Thyroid gland (tissue), 4 donors: ENCODE measurements around the gene OTULIN. TPM values are rescaled to one million over a fixed set of nuclear protein-coding genes. Genes with fewer than 3 reads are reported as not detected.

Experiments used
- DNase-seq, 2 donors: peaks; one replicate each; pipeline ENCODE4 v3.0.0-alpha.2; 2019
- H3K27ac ChIP-seq, 3 donors: fragments of 200-600 bp; sonication (generic); 1 replicate in 2 of 3; 2 replicates in 1 of 3; pipeline ENCODE4 v1.5.1; 2016 to 2019; ENCODE audit warnings: mild to moderate bottlenecking in 1 of 3, moderate library complexity in 1 of 3
- H3K27me3 ChIP-seq: fragments of 200-600 bp; sonication (generic); one replicate; pipeline ENCODE4 v1.5.1; 2019
- H3K36me3 ChIP-seq, 2 donors: fragments of 200-600 bp; sonication (generic); one replicate each; pipeline ENCODE4 v1.5.1; 2016 to 2019
- H3K4me1 ChIP-seq, 2 donors: fragments of 200-600 bp; sonication (generic); one replicate each; pipeline ENCODE4 v1.5.1; 2017 to 2019
- H3K4me3 ChIP-seq, 3 donors: fragments of 200-600 bp; sonication (generic); replicated peaks in 1 of 3; 1 replicate in 2 of 3; 2 replicates in 1 of 3; pipeline ENCODE4 v1.5.1; 2016; ENCODE audit warnings: mild to moderate bottlenecking in 1 of 3
- H3K9me3 ChIP-seq: fragments of 200-600 bp; sonication (generic); one replicate; pipeline ENCODE4 v1.5.1; 2017
- POLR2A ChIP-seq, 2 donors: fragments of 450-650 bp; IDR thresholded peaks; one replicate each; pipeline ENCODE4 v1.6.1; 2017; ENCODE audit warnings: antibody characterized with exemption in 2 of 2, mild to moderate bottlenecking in 2 of 2, moderate library complexity in 1 of 2
- WGBS, 2 donors: methylation state at CpG; one replicate each; pipeline ENCODE4 v1.1.5; 2017; 5-methylcytosine and 5-hydroxymethylcytosine counted together
- intact Hi-C: fragments of 100-400 bp; cut with DNase I; formaldehyde crosslinking; loops from one replicate; pipeline ENCODE4 v1.15.1; 2023
- total RNA-seq, 4 donors: library from RNA; depleted of rRNA; stranded (reverse); fragments of >200 nt; gene quantifications; one replicate each; pipeline ENCODE4 v1.2.3, GENCODE V29; 2016
- TF ChIP-seq, protein P1 (sequence below), 6 experiments: fragments of 200-600 bp in 3 of 6; fragments of 450-650 bp in 3 of 6; sonication (generic) in 3 of 6; IDR thresholded peaks; one replicate each; pipeline ENCODE4 v1.5.1; 2016 to 2019; ENCODE audit warnings: antibody characterized with exemption in 6 of 6, mild to moderate bottlenecking in 2 of 6, inconsistent platforms in 1 of 6, moderate library complexity in 1 of 6

The OTULIN gene
- total RNA-seq, 4 donors from 2014 or later = 18.0 to 42.7 (median 30.7) TPM

- no peak for TF ChIP-seq POLR2A (IDR thresholded peaks at IDR 0.05)
- TF ChIP-seq, protein P1, sequence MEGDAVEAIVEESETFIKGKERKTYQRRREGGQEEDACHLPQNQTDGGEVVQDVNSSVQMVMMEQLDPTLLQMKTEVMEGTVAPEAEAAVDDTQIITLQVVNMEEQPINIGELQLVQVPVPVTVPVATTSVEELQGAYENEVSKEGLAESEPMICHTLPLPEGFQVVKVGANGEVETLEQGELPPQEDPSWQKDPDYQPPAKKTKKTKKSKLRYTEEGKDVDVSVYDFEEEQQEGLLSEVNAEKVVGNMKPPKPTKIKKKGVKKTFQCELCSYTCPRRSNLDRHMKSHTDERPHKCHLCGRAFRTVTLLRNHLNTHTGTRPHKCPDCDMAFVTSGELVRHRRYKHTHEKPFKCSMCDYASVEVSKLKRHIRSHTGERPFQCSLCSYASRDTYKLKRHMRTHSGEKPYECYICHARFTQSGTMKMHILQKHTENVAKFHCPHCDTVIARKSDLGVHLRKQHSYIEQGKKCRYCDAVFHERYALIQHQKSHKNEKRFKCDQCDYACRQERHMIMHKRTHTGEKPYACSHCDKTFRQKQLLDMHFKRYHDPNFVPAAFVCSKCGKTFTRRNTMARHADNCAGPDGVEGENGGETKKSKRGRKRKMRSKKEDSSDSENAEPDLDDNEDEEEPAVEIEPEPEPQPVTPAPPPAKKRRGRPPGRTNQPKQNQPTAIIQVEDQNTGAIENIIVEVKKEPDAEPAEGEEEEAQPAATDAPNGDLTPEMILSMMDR (IDR thresholded peaks at IDR 0.05) = no peak
- Histone ChIP-seq H3K36me3 (peaks cover 33 to 41% of the 10 kb centered on the region in 2 donors), H3K4me3 (no peak overlapping the region), H3K27ac (no peak overlapping the region), H3K27me3 (no peaks in the 10 kb centered on the region), H3K9me3 (no peaks in the 10 kb centered on the region), H3K4me1 (peaks cover 13 to 19% of the 10 kb centered on the region in 2 donors)
- 86 to 96% methylated on average over 5 of the region's 5 CpGs for WGBS, 2 donors
- intact Hi-C loops = no loop called here
- no peak for DNase-seq
Measured at GRCh38 chr5:14693070-14693469, 28.6 kb downstream of the OTULIN start.

- intact Hi-C loops = no loop called here
- H3K4me3 ChIP-seq = no peak overlapping the region
- no peak overlapping the region for H3K27ac ChIP-seq
- peaks cover 25 to 30% of the 10 kb centered on the region in 2 donors for H3K4me1 ChIP-seq
- H3K27me3 ChIP-seq = no peaks in the 10 kb centered on the region
- no peak for DNase-seq
- 93 to 94% methylated on average over 2 of the region's 2 CpGs for WGBS, 2 donors
- H3K36me3 ChIP-seq = peaks cover 21 to 22% of the 10 kb centered on the region in 2 donors
- TF ChIP-seq, protein P1 (IDR thresholded peaks at IDR 0.05) = no peak
- no peak for TF ChIP-seq POLR2A (IDR thresholded peaks at IDR 0.05)
- H3K9me3 ChIP-seq = no peaks in the 10 kb centered on the region
Measured at GRCh38 chr5:14695152-14695551, 30.6 kb downstream of the OTULIN start.

DNA sequence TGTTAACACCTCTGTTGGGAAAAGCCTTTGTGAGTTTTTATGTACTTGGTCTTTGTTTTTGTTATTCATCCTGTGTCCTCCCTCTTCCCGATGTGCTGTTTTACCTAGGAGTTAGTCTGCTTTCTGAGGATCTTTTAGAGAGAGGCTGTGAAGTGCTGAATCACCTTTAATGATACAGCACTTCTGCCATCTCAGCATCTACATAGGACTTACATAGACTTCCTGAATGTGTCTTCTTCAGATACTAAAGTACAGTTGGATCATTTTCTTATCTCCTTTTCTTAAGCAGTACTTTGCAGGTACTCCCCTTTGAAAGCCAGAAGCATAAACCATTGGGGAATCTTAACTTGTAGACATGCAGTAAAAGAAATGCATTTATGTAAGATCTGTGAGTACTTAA, 31.5 kb downstream of the OTULIN start:
- no peak for DNase-seq
- WGBS, 2 donors = 32 to 38% methylated on average over 1 of the region's 1 CpG
- Histone ChIP-seq H3K9me3 (no peaks in the 10 kb centered on the region), H3K4me3 (no peak overlapping the region), H3K36me3 (peaks cover 13 to 14% of the 10 kb centered on the region in 2 donors), H3K27me3 (no peaks in the 10 kb centered on the region), H3K27ac (no peak overlapping the region), H3K4me1 (peaks cover 25 to 30% of the 10 kb centered on the region in 2 donors)
- intact Hi-C loops = no loop called here
- TF ChIP-seq, protein P1 (IDR thresholded peaks at IDR 0.05) = no peak
- TF ChIP-seq POLR2A (IDR thresholded peaks at IDR 0.05) = no peak

- WGBS, 2 donors = 96 to 100% methylated on average over 3 of the region's 3 CpGs
- TF ChIP-seq, protein P1 (IDR thresholded peaks at IDR 0.05) = no peak
- TF ChIP-seq POLR2A (IDR thresholded peaks at IDR 0.05) = no peak
Measured at GRCh38 chr5:14696851-14697250, 32.3 kb downstream of the OTULIN start.

DNA sequence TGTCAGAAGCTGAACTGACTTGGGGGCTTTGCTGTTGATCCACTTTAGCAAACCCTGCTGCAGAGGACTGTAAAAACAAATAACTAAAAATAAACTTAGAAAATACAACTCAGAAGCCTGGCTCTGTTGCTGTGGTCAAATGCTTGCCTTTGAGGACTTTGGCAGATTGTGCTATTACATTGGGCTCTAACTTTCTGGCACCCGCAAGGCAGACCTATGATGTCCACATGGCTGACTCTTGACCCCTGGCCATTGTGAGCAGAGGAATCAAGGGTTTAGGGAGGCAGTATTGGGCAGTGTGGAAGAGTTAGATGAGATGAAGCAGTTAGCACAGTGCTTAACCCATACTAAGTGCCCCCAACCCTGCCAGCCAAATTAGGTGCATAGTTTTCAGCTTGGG, 34.0 kb downstream of the OTULIN start:
- Histone ChIP-seq H3K9me3 (no peaks in the 10 kb centered on the region), H3K27me3 (no peaks in the 10 kb centered on the region), H3K4me1 (peaks cover 25 to 30% of the 10 kb centered on the region in 2 donors), H3K4me3 (no peak overlapping the region), H3K27ac (peak overlapping the region; percentile 34 to 83 (median 56)), H3K36me3 (peaks cover 5 to 6% of the 10 kb centered on the region in 2 donors)
- WGBS, 2 donors = 39 to 63% methylated on average over 1 of the region's 1 CpG
- TF ChIP-seq, protein P1 (IDR thresholded peaks at IDR 0.05) = no peak
- TF ChIP-seq POLR2A (IDR thresholded peaks at IDR 0.05) = no peak
- DNase-seq = peak in 1 of 2 donors; percentile 53
- intact Hi-C loops = no loop called here

More at GRCh38 chr5:14696851-14697250, 32.3 kb downstream of the OTULIN start:
- Histone ChIP-seq H3K36me3 (peaks cover 11 to 14% of the 10 kb centered on the region in 2 donors), H3K27me3 (no peaks in the 10 kb centered on the region), H3K4me3 (no peak overlapping the region), H3K4me1 (peaks cover 25 to 30% of the 10 kb centered on the region in 2 donors), H3K9me3 (no peaks in the 10 kb centered on the region), H3K27ac (peak overlapping the region in 1 of 3 donors; percentile 83)
- DNase-seq = peak in 1 of 2 donors; percentile 28
- intact Hi-C loops = no loop called here
